HUES6 (cell line): ENCODE results near the gene SH3BP1.
A peak's percentile ranks its signal among the peaks of the same experiment; 100 is the strongest.

Experiments
- H3K27ac ChIP-seq: 2 replicates; pipeline ENCODE4 v1.7.0; 2013; ENCODE audit warnings: low read depth, mild to moderate bottlenecking, low read length, inconsistent platforms
- H3K27me3 ChIP-seq: 2 replicates; pipeline ENCODE4 v1.6.1; 2013; ENCODE audit warnings: low read length; ENCODE audit not compliant: control insufficient read depth, insufficient read depth
- H3K36me3 ChIP-seq: 2 replicates; pipeline ENCODE4 v1.6.1; 2013; ENCODE audit warnings: low read length; ENCODE audit not compliant: control insufficient read depth, insufficient read depth
- H3K4me1 ChIP-seq: 2 replicates; pipeline ENCODE4 v1.6.1; 2013; ENCODE audit warnings: low read length; ENCODE audit not compliant: control insufficient read depth, insufficient read depth
- H3K4me3 ChIP-seq: 2 replicates; pipeline ENCODE4 v1.5.1; 2013; ENCODE audit warnings: low read depth, low read length
- H3K9ac ChIP-seq: one replicate; pipeline ENCODE4 v1.6.1; 2013; ENCODE audit warnings: mild to moderate bottlenecking, low read length
- H3K9me3 ChIP-seq: 2 replicates; pipeline ENCODE4 v1.6.1; 2013; ENCODE audit warnings: low read depth, low read length; ENCODE audit not compliant: control insufficient read depth, insufficient read depth

The SH3BP1 gene

DNA sequence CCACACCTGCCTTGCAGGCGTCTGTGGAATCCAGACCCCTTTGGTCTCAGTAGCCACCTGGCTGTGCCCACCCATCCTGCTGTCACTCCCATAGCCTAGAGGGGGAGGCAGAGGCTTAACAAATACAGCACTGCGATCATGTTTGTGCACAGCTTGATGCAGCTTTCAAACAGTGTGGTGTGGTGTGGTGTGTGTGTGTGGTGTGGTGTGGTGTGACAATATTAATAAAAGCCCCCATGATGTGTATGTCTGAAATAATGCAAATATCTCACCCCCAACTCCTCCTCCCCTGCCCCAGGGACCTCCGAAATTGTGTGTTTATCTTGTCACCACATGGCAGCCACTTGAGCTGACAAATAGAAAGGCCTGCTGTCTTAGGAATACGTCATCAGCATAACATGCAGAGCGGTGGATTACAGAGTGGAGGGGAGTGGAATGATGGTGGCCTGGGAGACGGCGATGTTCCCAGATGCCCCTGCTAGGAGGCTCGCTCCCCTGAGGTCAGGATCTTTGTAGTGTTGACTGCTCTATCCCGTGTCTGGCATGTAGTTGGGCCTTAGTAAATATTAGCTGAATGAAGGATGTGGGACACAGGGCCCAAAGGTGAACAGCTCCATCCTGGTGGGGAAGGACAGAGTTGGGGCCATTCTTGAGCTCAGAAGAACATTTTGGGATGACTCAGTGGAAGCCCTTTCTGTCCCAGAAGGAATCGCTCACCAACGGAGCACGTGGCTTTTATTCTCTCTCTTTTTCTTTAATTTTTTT is 21.9 kb downstream of the SH3BP1 start:
- no peaks in the 10 kb centered on the region for H3K9me3 ChIP-seq
- H3K36me3 ChIP-seq: peaks cover 15% of the 10 kb centered on the region
- no peaks in the 10 kb centered on the region for H3K27me3 ChIP-seq
- peak overlapping the region; percentile 21; the same call in 1 of the 2 replicates for H3K4me3 ChIP-seq
- peaks cover 27% of the 10 kb centered on the region for H3K4me1 ChIP-seq
- H3K27ac ChIP-seq: no peak overlapping the region
- no peak overlapping the region for H3K9ac ChIP-seq

DNA sequence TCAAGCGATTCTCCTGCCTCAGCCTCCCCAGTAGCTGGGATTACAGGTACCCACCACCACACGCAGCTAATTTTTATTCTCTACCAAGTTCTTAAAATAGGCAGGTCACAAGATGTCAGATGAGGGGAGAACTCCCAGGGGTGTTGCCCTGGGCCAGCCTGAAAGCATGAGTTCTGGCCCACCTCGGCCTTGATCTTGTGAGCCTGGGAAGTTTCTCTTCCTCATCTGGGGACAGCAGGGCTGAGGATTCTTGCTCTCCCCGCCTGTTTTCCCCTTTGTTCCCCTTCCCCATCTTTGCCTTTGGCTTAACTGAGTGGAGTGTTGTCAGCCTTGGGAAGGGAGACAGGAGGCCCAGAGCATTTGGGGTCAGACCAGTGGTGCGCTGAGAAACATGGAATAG is 22.6 kb downstream of the SH3BP1 start:
- H3K9ac ChIP-seq: no peak overlapping the region
- no peak overlapping the region for H3K4me3 ChIP-seq
- H3K9me3 ChIP-seq: no peaks in the 10 kb centered on the region
- H3K4me1 ChIP-seq: peaks cover 27% of the 10 kb centered on the region
- no peak overlapping the region for H3K27ac ChIP-seq
- peaks cover 21% of the 10 kb centered on the region for H3K36me3 ChIP-seq
- no peaks in the 10 kb centered on the region for H3K27me3 ChIP-seq

DNA sequence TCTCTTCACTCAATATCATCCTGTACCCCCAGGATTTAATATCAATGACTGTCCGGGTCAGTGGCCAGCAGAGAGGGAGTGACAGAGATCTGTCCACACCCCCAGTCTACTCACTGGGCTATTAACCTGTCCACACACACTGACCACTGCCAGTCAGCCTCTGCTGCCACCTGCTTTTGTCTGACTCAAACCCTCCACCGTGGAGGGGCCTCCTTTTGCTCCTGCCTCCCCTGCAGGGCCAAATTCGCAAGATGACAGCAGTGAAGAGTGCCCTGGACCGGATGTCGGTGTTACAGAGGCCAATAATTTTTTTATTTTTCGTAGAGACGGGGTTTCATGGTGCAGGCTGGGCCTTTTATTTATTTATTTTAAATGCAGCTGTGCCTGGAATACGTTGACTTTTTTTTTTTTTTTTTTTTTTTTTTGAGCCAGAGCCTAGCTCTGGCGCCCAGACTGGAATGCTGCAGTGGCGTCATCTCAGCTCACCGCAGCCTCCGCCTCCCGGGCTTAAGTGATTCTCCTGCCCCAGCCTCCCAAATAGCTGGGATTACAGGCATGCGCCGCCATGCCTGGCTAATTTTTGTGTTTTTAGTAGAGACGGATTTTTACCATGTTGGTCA is 24.2 kb downstream of the SH3BP1 start:
- H3K36me3 ChIP-seq: peaks cover 23% of the 10 kb centered on the region
- H3K27me3 ChIP-seq: no peaks in the 10 kb centered on the region
- no peaks in the 10 kb centered on the region for H3K9me3 ChIP-seq
- H3K4me3 ChIP-seq: no peak overlapping the region
- H3K27ac ChIP-seq: no peak overlapping the region
- H3K4me1 ChIP-seq: peaks cover 26% of the 10 kb centered on the region
- no peak overlapping the region for H3K9ac ChIP-seq

DNA sequence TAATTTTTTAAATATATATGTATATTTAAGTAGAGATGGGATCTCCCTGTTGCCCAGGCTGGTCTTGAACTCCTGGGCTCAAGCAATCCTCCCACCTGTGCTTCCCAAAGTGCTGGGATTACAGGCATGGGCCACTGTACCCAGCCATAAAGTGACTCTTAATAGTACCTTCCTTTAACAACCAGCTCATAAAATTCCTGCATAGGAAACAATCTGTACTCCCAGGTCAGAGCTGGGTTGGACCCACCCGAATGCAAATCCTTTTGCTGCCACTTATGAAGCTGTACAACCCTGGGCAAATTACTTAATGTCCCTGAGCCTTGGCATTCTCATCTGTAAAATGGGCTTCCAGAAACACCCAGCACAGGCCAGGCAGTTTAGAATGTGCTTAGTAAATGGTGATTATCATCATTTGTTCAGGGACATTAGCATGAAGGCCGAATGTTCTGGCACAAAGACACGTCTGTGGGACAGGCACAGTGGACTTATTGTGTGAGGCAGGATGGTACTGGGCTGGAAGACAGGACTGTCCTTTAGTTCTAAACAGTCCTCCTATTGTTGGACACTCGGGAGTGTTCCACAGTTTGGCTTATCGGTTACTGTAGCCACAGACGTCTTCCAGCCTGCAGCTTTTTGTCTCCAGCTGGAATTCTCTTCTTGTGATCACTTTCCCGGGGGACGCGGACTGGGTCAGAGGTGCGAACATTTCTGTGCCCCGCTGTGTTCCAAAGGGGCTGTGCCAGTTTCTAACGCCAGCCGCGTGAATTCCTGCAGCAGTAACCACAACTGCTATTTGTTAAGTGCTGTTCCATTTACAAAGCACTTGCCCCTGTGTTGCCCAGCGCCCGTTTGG is 25.0 kb downstream of the SH3BP1 start:
- Histone ChIP-seq H3K4me1 (peaks cover 23% of the 10 kb centered on the region), H3K27me3 (no peaks in the 10 kb centered on the region), H3K9ac (no peak overlapping the region), H3K9me3 (no peaks in the 10 kb centered on the region), H3K4me3 (no peak overlapping the region), H3K27ac (no peak overlapping the region), H3K36me3 (peaks cover 23% of the 10 kb centered on the region)

DNA sequence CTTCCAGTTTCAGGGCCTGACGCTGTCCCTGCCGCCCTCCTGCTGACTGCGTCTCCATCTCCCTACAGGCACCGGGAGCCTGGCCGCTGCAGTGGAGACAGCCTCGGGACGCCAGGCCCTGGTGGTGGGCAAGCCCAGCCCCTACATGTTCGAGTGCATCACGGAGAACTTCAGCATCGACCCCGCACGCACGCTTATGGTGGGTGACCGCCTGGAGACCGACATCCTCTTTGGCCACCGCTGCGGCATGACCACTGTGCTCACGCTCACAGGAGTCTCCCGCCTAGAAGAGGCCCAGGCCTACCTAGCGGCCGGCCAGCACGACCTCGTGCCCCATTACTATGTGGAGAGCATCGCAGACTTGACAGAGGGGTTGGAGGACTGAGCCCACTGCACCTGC is 26.0 kb downstream of the SH3BP1 start:
- Histone ChIP-seq H3K9me3 (no peaks in the 10 kb centered on the region), H3K27ac (no peak overlapping the region), H3K9ac (no peak overlapping the region), H3K36me3 (peaks cover 23% of the 10 kb centered on the region), H3K4me3 (no peak overlapping the region), H3K27me3 (no peaks in the 10 kb centered on the region), H3K4me1 (peaks cover 13% of the 10 kb centered on the region)

DNA sequence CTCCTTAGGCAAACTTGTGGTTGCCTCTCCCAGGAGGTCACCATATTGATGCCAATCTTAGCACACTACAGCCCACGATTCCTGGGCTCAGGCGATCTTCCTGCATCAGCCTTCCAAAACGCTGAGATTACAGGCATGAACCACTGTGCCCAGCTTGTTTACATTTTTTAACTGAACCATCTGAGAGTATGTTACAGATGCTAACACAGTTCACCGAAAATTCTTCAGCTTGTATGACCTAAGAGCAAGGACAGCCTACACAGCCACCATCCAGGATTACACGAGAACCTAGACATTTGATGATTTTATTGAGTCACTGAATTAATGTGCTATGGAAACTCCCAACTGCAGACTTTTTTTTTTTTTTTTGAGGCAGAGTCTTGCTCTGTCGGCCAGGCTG is 30.1 kb downstream of the SH3BP1 start:
- Histone ChIP-seq H3K9ac (no peak overlapping the region), H3K36me3 (peaks cover 23% of the 10 kb centered on the region), H3K9me3 (no peaks in the 10 kb centered on the region), H3K27me3 (no peaks in the 10 kb centered on the region), H3K27ac (no peak overlapping the region), H3K4me3 (no peak overlapping the region), H3K4me1 (0 out of 2 replicates have a peak, but pooled peaks cover 9% of the 10 kb centered on the region)

DNA sequence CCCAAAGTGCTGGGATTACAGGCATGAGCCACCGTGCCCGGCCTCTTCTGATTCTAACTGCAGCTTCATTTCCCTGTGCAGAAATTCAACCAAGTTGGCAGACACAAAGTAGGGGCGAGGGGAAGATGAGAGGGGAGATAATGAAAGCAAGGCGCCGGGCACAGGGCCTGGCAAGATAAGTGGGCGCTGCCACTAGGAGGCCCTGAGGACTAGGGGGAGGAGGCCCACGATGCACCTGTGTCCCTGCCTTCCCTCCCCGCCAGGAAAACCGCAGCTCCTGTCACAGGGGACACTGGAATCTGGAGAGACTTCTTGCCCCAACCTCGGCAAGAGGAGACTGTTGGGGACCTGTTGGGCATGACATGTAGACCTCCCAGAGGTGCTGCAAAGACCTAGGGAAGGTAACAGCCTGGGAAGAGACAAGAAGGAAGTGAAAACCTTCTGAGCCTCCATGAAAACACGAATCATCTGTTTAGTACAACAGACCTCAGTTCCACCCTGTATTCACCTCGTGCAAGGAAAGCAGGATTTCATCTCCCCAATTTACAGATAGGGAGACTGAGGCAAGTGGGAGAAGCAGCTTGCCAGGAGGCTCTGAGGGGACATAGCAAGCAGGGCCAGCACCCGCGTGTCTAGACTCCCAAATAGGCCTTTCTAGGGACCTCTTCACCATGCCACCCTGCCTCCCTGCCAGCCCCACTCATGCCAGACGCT is 32.9 kb downstream of the SH3BP1 start:
- Histone ChIP-seq H3K9me3 (no peaks in the 10 kb centered on the region), H3K4me1 (peaks cover 20% of the 10 kb centered on the region), H3K36me3 (peaks cover 2% of the 10 kb centered on the region; the same call in 1 of the 2 replicates), H3K4me3 (no peak overlapping the region), H3K27me3 (no peaks in the 10 kb centered on the region), H3K27ac (no peak overlapping the region), H3K9ac (no peak overlapping the region)

DNA sequence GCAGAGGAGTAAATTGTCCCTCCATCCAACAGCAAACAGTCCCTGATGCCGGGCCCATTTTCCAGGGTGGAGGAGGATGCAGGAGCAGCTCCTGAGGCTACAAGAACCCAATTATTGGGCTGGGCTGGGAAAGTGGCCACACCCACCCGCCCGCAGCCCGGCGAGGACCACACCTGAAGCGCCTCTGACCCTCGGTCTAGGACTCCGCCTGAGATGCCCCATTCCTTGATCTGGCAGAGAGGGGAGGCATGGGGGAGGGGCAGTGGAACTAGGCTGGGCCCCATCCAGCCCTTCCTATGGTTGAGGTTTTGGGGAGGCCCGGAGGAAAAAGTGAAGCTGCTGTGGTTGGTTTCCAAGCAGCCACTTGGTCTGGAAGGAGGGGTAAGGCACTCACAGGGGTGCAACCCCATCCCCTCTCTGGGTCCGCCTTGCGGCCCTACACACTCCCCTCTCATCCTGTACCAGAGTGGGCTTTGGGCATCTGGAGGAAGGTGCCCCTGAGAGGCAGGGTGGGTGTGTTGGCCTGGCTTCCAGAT is 33.5 kb downstream of the SH3BP1 start:
- Histone ChIP-seq H3K4me1 (peaks cover 15% of the 10 kb centered on the region), H3K4me3 (no peak overlapping the region), H3K9ac (no peak overlapping the region), H3K36me3 (peaks cover under 1% of the 10 kb centered on the region; the same call in 1 of the 2 replicates), H3K9me3 (no peaks in the 10 kb centered on the region), H3K27ac (no peak overlapping the region), H3K27me3 (no peaks in the 10 kb centered on the region)

DNA sequence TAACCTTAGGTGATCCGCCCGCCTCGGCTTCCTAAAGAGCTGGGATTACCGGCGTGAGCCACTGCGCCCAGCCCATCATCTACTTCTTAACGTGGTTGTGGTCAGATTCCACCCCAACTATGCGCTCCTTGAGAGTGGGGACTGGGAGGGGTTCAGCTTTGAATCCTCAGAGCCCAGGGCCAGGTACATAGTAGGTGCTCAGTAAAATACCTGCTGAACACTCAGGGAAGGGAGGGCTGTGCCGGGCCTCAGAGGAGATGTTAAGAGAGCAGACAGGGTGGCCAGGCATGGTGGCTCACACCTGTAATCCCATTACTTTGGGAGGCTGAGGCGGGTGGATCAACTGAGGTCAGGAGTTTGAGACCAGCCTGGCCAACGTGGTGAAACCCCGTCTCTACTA is 34.8 kb downstream of the SH3BP1 start:
- Histone ChIP-seq H3K4me3 (no peak overlapping the region), H3K36me3 (peaks cover 5% of the 10 kb centered on the region; the same call in 1 of the 2 replicates), H3K27ac (no peak overlapping the region), H3K4me1 (peaks cover 15% of the 10 kb centered on the region), H3K27me3 (no peaks in the 10 kb centered on the region), H3K9me3 (no peaks in the 10 kb centered on the region), H3K9ac (no peak overlapping the region)
